K562 (cell line): Measurements from ENCODE around the gene CHMP5. TPM values are rescaled to one million over a fixed set of nuclear protein-coding genes. Genes with fewer than 3 reads are reported as not detected.

Experiments
- ATAC-seq: fragments of 200-7000 bp; cut with Tn5 transposase; 3 replicates; pipeline ENCODE4 v1.9.1; 2020; ENCODE audit warnings: moderate library complexity
- BruUV-seq: library from RNA; stranded (reverse); fragments of 400-500 nt; replicated peaks from 2 replicates; lab custom pipeline; 2021; lab: Mats Ljungman, UMichigan
- CTCF ChIA-PET: fragments of 300-600 bp; formaldehyde crosslinking; extraction: SDS; loops from one replicate; lab custom pipeline; 2021; ENCODE audit warnings: low intra/inter-chr PET ratio; lab: Yijun Ruan, JAX
- POLR2A ChIA-PET: fragments of 300-600, 350-650 bp; sonication (Branson Sonifier 250); formaldehyde crosslinking; extraction: SDS; loops from one replicate; lab custom pipeline; 2021; ENCODE audit warnings: antibody characterized with exemption, inconsistent platforms; lab: Yijun Ruan, JAX
- DNase-seq, 4 experiments: peaks; one replicate each; pipeline versions ENCODE4 v3.0.0 to v3.0.0-alpha.2; 2011 to 2018; ENCODE audit warnings: low spot score in 3 of 4, mixed read lengths in 3 of 4; ENCODE audit errors: extremely low read depth in 1 of 4
- FAIRE-seq: peaks from 2 replicates; lab custom pipeline; 2011; peaks lifted over from hg19 to GRCh38; lab: Jason Lieb, UNC
- H2AFZ ChIP-seq: 2 replicates; pipeline ENCODE4 v1.6.0; 2011; ENCODE audit warnings: low read depth, low read length, control low read depth, inconsistent platforms
- H3K27ac ChIP-seq: fragments of 200-600 bp; 3 replicates; pipeline ENCODE4 v1.8.0; 2011; ENCODE audit warnings: low read depth, mild to moderate bottlenecking, control low read depth, inconsistent platforms, low read length, moderate library complexity, mixed read lengths; ENCODE audit errors: extremely low read depth
- H3K27me3 ChIP-seq, 2 experiments: fragments of 300-600 bp in 1 of 2; 2 replicates in 1 of 2; 3 replicates in 1 of 2; pipeline versions ENCODE4 v1.6.0 to v1.8.0; 2011; ENCODE audit warnings: inconsistent platforms in 2 of 2, low read length in 2 of 2, mild to moderate bottlenecking in 1 of 2, mixed read lengths in 1 of 2, moderate library complexity in 1 of 2; ENCODE audit not compliant: control insufficient read depth in 2 of 2, insufficient read depth in 2 of 2
- H3K36me3 ChIP-seq: fragments of 300-600 bp; 3 replicates; pipeline ENCODE4 v1.8.0; 2011; ENCODE audit warnings: mild to moderate bottlenecking, low read length, inconsistent platforms; ENCODE audit not compliant: control insufficient read depth, insufficient read depth
- H3K4me1 ChIP-seq, 2 experiments: fragments of 200-600 bp in 1 of 2; replicated peaks in 1 of 2; 2 replicates in 1 of 2; 3 replicates in 1 of 2; pipeline versions ENCODE4 v1.5.1 to v1.8.0; 2011; ENCODE audit warnings: inconsistent platforms in 2 of 2, low read length in 2 of 2, mild to moderate bottlenecking in 1 of 2, mixed read lengths in 1 of 2, moderate library complexity in 1 of 2; ENCODE audit not compliant: control insufficient read depth in 2 of 2, insufficient read depth in 2 of 2
- H3K4me2 ChIP-seq: 2 replicates; pipeline ENCODE4 v1.6.1; 2011; ENCODE audit warnings: low read length, control low read depth, inconsistent platforms, mixed read lengths; ENCODE audit not compliant: insufficient read depth
- H3K4me3 ChIP-seq: fragments of 200-600 bp; sonication (generic), shearing (Covaris generic); 2 replicates; pipeline ENCODE4 v1.5.1; 2016; ENCODE audit warnings: control low read depth, inconsistent platforms
- H3K79me2 ChIP-seq: fragments of 200-600 bp; 3 replicates; pipeline ENCODE4 v1.8.0; 2011; ENCODE audit warnings: low read length, inconsistent platforms; ENCODE audit not compliant: control insufficient read depth, insufficient read depth
- H3K9ac ChIP-seq, 2 experiments: 2 replicates each; pipeline versions ENCODE4 v1.6.0 to v1.6.1; 2011; ENCODE audit warnings: low read depth in 2 of 2, low read length in 2 of 2, control low read depth in 1 of 2, inconsistent platforms in 1 of 2, mild to moderate bottlenecking in 1 of 2, mixed read lengths in 1 of 2; ENCODE audit not compliant: insufficient read depth in 1 of 2
- H3K9me1 ChIP-seq: one replicate; pipeline ENCODE4 v1.6.0; 2011; ENCODE audit warnings: inconsistent platforms, mild to moderate bottlenecking, low read length, moderate library complexity; ENCODE audit not compliant: control insufficient read depth, insufficient read depth
- H3K9me3 ChIP-seq: replicated peaks from 2 replicates; pipeline ENCODE4 v1.5.1; 2011; ENCODE audit warnings: low read depth, low read length, inconsistent platforms; ENCODE audit not compliant: control insufficient read depth, insufficient read depth
- H4K20me1 ChIP-seq: replicated peaks from 2 replicates; pipeline ENCODE4 v1.6.1; 2011; ENCODE audit warnings: low read length, inconsistent platforms, mixed read lengths; ENCODE audit not compliant: control insufficient read depth, insufficient read depth
- ADNP ChIP-seq: fragments of 200-800 bp; sonication (Bioruptor generic); IDR thresholded peaks from 2 replicates; pipeline ENCODE4 v1.6.1; 2016; ENCODE audit warnings: missing genetic modification characterization, missing compliant biosample characterization
- CHD2 ChIP-seq: IDR thresholded peaks from 2 replicates; pipeline ENCODE4 v1.6.1; 2011; ENCODE audit warnings: low read depth, low read length
- HMGXB4 ChIP-seq: sonication (generic); formaldehyde crosslinking; IDR thresholded peaks from 2 replicates; pipeline ENCODE4 v1.8.1; 2023; ENCODE audit warnings: mild to moderate bottlenecking, missing genetic modification reagents
- JUND ChIP-seq, 2 experiments: IDR thresholded peaks; 2 replicates in 1 of 2; 3 replicates in 1 of 2; pipeline ENCODE4 v1.6.1; 2011; ENCODE audit warnings: borderline replicate concordance in 2 of 2, low read depth in 2 of 2, low read length in 2 of 2, improper control_type of control experiment in 1 of 2, missing biosample characterization in 1 of 2, missing genetic modification characterization in 1 of 2, missing genetic modification reagents in 1 of 2
- SMAD3 ChIP-seq: fragments of 450-650 bp; formaldehyde crosslinking; conservative IDR thresholded peaks from 2 replicates; pipeline ENCODE4 v1.4.0; 2020; ENCODE audit warnings: mild to moderate bottlenecking
- SPI1 ChIP-seq: IDR thresholded peaks from 2 replicates; pipeline ENCODE4 v1.6.1; 2011; ENCODE audit warnings: low read depth, low read length, control low read depth, borderline replicate concordance
- SREBF1 ChIP-seq: fragments of 150-350 bp; IDR thresholded peaks from 2 replicates; pipeline ENCODE4 v1.6.1; 2014; ENCODE audit warnings: antibody characterized with exemption, low read depth, low read length, borderline replicate concordance
- USF1 ChIP-seq: sonication (generic); formaldehyde crosslinking; IDR thresholded peaks from 2 replicates; pipeline ENCODE4 v1.9.0; 2022; ENCODE audit warnings: mild to moderate bottlenecking, missing genetic modification reagents
- XRCC4 ChIP-seq: IDR thresholded peaks from one replicate; pipeline ENCODE4 v1.6.1; 2011; ENCODE audit not compliant: insufficient read depth, insufficient read length; ENCODE audit errors: extremely low read depth
- ZFPM2 ChIP-seq: fragments of 250-450 bp; sonication (Bioruptor Pico); IDR thresholded peaks from 2 replicates; pipeline ENCODE4 v1.5.1; 2022; ENCODE audit warnings: mild to moderate bottlenecking
- ZNF347 ChIP-seq: fragments of 450-650 bp; formaldehyde crosslinking; IDR thresholded peaks from 2 replicates; pipeline ENCODE4 v1.4.0; 2020; ENCODE audit warnings: low read depth, mild to moderate bottlenecking, moderate library complexity
- ZNF77 ChIP-seq: fragments of 250-450 bp; sonication (Bioruptor Pico); IDR thresholded peaks from 2 replicates; pipeline ENCODE4 v1.5.0; 2020
- WGBS: fragments of 100-300 bp; shearing (Covaris generic); methylation state at CpG from one replicate; pipeline ENCODE4 v1.1.6; 2016; ENCODE audit warnings: low coverage, mixed read lengths; ENCODE audit not compliant: insufficient coverage; ENCODE audit errors: missing lambda C conversion rate; 5-methylcytosine and 5-hydroxymethylcytosine counted together
- in situ Hi-C: fragments of 300-500 bp; cut with MboI; formaldehyde crosslinking; loops from 4 replicates; pipeline ENCODE4 v1.15.0; 2018; ENCODE audit warnings: inconsistent platforms, mixed read lengths
- intact Hi-C: fragments of 100-400 bp; cut with micrococcal nuclease; formaldehyde crosslinking; loops from 2 replicates; pipeline ENCODE4 v1.14.2; 2022
- polyA plus RNA-seq, 8 experiments: library from polyadenylated mRNA; depleted of rRNA in 4 of 8; stranded (reverse) in 5 of 8; unstranded in 3 of 8; fragments of >200 nt; fragmentation: Nextera tagmentation in 2 of 8; fragmentation: Illumina TruSeq in 1 of 8; extraction: Ambion mirVana in 2 of 8; extraction: Trizol in 1 of 8; gene quantifications; 2 replicates each; pipeline versions ENCODE4 v1.2.1 to v1.2.3, GENCODE V29; 2011 to 2014; ENCODE audit warnings: inconsistent platforms in 1 of 8, missing spikeins in 1 of 8
- total RNA-seq, 7 experiments: library from RNA; depleted of rRNA in 6 of 7; stranded (reverse); fragments of >200 nt in 6 of 7; fragmentation: Illumina TruSeq in 2 of 7; extraction: Trizol in 2 of 7; gene quantifications; 2 replicates each; pipeline versions ENCODE4 v1.2.1 to v1.2.3, GENCODE V29; 2011 to 2021; ENCODE audit warnings: low replicate concordance in 1 of 7

CHMP5 gene
- total and polyA plus RNA-seq, 9 of the 15 experiments (the other 6 are each of a cell fraction or from before 2014, with no cell fraction given), result 36.0 to 105 (median 54.9) TPM

GRCh38 chr9:33297432-33297831 lies 32.6 kb downstream of the CHMP5 start (continued):
- TF ChIP-seq USF1 (CRISPR knock-in tag) (peak; percentile 19; the same call in 1 of the 2 replicates), SREBF1 (no peak), SPI1 (peak; percentile 80)

- in situ Hi-C loops, result no loop called here
- Histone ChIP-seq H3K4me1 (peaks cover 0 to 5% of the 10 kb centered on the region in 2 experiments; a peak in 3 of 5 replicates), H3K9me3 (no peaks in the 10 kb centered on the region), H3K79me2 (peaks cover 56% of the 10 kb centered on the region), H3K27me3 (no peaks in the 10 kb centered on the region), H3K4me3 (no peak overlapping the region), H3K36me3 (peaks cover 95% of the 10 kb centered on the region), H3K4me2 (no peak overlapping the region), H3K9me1 (no peaks in the 10 kb centered on the region), H3K27ac (no peak overlapping the region), H4K20me1 (0 out of 2 replicates have a peak, but pooled peaks cover 4% of the 10 kb centered on the region), H3K9ac (no peak overlapping the region), H2AFZ (no peak overlapping the region)
- no peak for FAIRE-seq
- DNase-seq, result no peak
- no peak for ATAC-seq
- ChIA-PET CTCF (no interaction called here), POLR2A (interaction anchor here (0.6 to 1.2 kb wide), 2 partner anchors 10 to 16 kb away, joined by 4 to 5 read pairs; partner anchors contain the start of gene NFX1)
- no TSS peak for BruUV-seq
- no peak for TF ChIP-seq ZNF347 (CRISPR knock-in tag)
- TF ChIP-seq CHD2, result no peak
- no peak for TF ChIP-seq ZNF77 (CRISPR knock-in tag)
- no peak for TF ChIP-seq XRCC4
- TF ChIP-seq ZFPM2 (CRISPR knock-in tag), result no peak
- TF ChIP-seq HMGXB4 (CRISPR knock-in tag), result no peak
- TF ChIP-seq ADNP (tag), result no peak
- TF ChIP-seq SMAD3 (CRISPR knock-in tag), result no peak
- no peak for TF ChIP-seq JUND (IDR thresholded peaks at IDR 0.05; ENCODE audit: borderline replicate concordance, low read depth, low read length)
- TF ChIP-seq JUND (tag; IDR thresholded peaks at IDR 0.05; ENCODE audit: borderline replicate concordance, low read depth, low read length), result no peak
- 96% methylated on average over 2 of the region's 2 CpGs for WGBS
- intact Hi-C loops, result no loop called here
Observed at GRCh38 chr9:33300546-33300945, 35.7 kb downstream of the CHMP5 start.
